Thyroid gland (tissue), 4 donors: ENCODE measurements around the gene OBSL1. TPM values are rescaled to one million over a fixed set of nuclear protein-coding genes. Genes with fewer than 3 reads are reported as not detected.

Experiments
- DNase-seq, 2 donors: peaks; one replicate each; pipeline ENCODE4 v3.0.0-alpha.2; 2019
- H3K27ac ChIP-seq, 3 donors: fragments of 200-600 bp; sonication (generic); 1 replicate in 2 of 3; 2 replicates in 1 of 3; pipeline ENCODE4 v1.5.1; 2016 to 2019; ENCODE audit warnings: mild to moderate bottlenecking in 1 of 3, moderate library complexity in 1 of 3
- H3K27me3 ChIP-seq: fragments of 200-600 bp; sonication (generic); one replicate; pipeline ENCODE4 v1.5.1; 2019
- H3K36me3 ChIP-seq, 2 donors: fragments of 200-600 bp; sonication (generic); one replicate each; pipeline ENCODE4 v1.5.1; 2016 to 2019
- H3K4me1 ChIP-seq, 2 donors: fragments of 200-600 bp; sonication (generic); one replicate each; pipeline ENCODE4 v1.5.1; 2017 to 2019
- H3K4me3 ChIP-seq, 3 donors: fragments of 200-600 bp; sonication (generic); replicated peaks in 1 of 3; 1 replicate in 2 of 3; 2 replicates in 1 of 3; pipeline ENCODE4 v1.5.1; 2016; ENCODE audit warnings: mild to moderate bottlenecking in 1 of 3
- H3K9me3 ChIP-seq: fragments of 200-600 bp; sonication (generic); one replicate; pipeline ENCODE4 v1.5.1; 2017
- POLR2A ChIP-seq, 2 donors: fragments of 450-650 bp; IDR thresholded peaks; one replicate each; pipeline ENCODE4 v1.6.1; 2017; ENCODE audit warnings: antibody characterized with exemption in 2 of 2, mild to moderate bottlenecking in 2 of 2, moderate library complexity in 1 of 2
- WGBS, 2 donors: methylation state at CpG; one replicate each; pipeline ENCODE4 v1.1.5; 2017; 5-methylcytosine and 5-hydroxymethylcytosine counted together
- intact Hi-C: fragments of 100-400 bp; cut with DNase I; formaldehyde crosslinking; loops from one replicate; pipeline ENCODE4 v1.15.1; 2023
- total RNA-seq, 4 donors: library from RNA; depleted of rRNA; stranded (reverse); fragments of >200 nt; gene quantifications; one replicate each; pipeline ENCODE4 v1.2.3, GENCODE V29; 2016
- TF ChIP-seq, protein P1 (sequence below), 6 experiments: fragments of 200-600 bp in 3 of 6; fragments of 450-650 bp in 3 of 6; sonication (generic) in 3 of 6; IDR thresholded peaks; one replicate each; pipeline ENCODE4 v1.5.1; 2016 to 2019; ENCODE audit warnings: antibody characterized with exemption in 6 of 6, mild to moderate bottlenecking in 2 of 6, inconsistent platforms in 1 of 6, moderate library complexity in 1 of 6

The OBSL1 gene
- total RNA-seq, 4 donors from 2014 or later: 142 to 200 (median 170) TPM

DNA sequence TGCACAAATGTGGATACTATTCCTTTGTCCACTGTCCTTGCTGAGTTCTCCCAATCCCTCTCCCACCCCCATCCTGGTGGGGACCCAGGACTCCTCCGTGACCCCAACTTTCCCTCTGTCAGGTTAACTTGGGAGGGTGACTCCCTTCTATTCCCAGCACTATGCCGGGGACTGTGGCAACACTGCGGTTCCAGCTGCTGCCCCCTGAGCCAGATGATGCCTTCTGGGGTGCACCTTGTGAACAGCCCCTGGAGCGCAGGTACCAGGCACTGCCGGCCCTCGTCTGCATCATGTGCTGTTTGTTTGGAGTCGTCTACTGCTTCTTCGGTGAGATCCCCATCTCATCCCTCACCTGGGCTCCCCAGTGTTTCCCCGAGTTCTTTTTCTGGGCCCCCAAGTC, 26.8 kb downstream of the OBSL1 start:
- Histone ChIP-seq H3K4me3 (peak overlapping the region in 1 of 3 donors; percentile 79), H3K27me3 (no peaks in the 10 kb centered on the region), H3K4me1 (peaks cover 21 to 24% of the 10 kb centered on the region in 2 donors), H3K36me3 (peaks cover 6 to 11% of the 10 kb centered on the region in 2 donors), H3K9me3 (no peaks in the 10 kb centered on the region), H3K27ac (no peak overlapping the region)
- 39 to 43% methylated on average over 9 of the region's 9 CpGs for WGBS, 2 donors
- intact Hi-C loops: loop anchor here (5.0 kb wide), 1 partner anchor 143 kb away; no protein-coding TSS in a partner anchor
- no peak for DNase-seq
- TF ChIP-seq, protein P1, sequence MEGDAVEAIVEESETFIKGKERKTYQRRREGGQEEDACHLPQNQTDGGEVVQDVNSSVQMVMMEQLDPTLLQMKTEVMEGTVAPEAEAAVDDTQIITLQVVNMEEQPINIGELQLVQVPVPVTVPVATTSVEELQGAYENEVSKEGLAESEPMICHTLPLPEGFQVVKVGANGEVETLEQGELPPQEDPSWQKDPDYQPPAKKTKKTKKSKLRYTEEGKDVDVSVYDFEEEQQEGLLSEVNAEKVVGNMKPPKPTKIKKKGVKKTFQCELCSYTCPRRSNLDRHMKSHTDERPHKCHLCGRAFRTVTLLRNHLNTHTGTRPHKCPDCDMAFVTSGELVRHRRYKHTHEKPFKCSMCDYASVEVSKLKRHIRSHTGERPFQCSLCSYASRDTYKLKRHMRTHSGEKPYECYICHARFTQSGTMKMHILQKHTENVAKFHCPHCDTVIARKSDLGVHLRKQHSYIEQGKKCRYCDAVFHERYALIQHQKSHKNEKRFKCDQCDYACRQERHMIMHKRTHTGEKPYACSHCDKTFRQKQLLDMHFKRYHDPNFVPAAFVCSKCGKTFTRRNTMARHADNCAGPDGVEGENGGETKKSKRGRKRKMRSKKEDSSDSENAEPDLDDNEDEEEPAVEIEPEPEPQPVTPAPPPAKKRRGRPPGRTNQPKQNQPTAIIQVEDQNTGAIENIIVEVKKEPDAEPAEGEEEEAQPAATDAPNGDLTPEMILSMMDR (IDR thresholded peaks at IDR 0.05): no peak
- no peak for TF ChIP-seq POLR2A (IDR thresholded peaks at IDR 0.05)

DNA sequence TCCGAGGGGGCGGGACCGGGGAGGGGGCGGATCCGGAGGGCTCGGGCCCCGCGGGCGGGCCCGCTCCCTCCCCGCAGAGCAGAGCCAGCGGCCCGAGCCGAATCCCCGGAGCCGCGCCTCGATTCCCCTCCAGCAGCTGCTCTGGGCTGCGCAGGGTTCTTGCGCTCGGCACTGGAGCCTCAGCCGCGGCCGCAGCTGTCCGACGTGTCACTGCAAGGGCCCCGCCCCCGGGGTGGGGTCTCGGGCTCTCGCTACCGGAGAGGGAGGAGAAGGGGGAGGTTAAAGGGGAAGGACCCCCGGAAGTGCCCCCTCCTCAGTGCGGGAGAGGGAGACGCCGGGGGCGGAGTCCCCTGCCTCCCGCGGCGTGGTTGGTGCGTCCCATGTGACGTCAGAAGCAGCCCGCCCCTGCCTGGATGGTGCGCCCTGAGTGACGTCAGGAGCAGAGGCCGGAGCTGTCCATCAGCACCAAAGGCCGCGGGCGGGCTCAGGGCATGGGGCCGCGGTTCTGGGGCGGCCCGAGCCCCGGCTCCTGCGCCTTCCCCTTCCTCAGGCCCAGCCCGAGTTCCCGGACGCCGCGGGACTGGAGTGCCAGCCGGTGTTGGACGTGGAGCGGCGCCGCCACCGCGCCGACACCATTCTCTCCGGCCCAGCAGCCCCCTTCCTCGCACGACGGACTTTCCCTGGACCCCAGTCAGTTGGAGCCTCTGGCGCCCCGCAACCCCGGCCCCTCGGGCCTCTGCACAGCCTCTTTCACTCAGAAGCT, 27.6 kb downstream of the OBSL1 start, which contains the start of the genes CHPF and TMEM198:
Gene CHPF, minus strand, starts transcription at position 214 of the 763 bp plus-strand sequence. CDS start 271 bp downstream, outside the sequence.
Gene TMEM198, plus strand, starts transcription at position 433 of the 763 bp plus-strand sequence. CDS start 700 bp downstream, outside the sequence.
- 1 to 2% methylated on average over 17 to 22 of the region's 75 CpGs for WGBS, 2 donors
- H3K27ac ChIP-seq: peak within 1 kb of the TSS; percentile 78 to 91 (median 84)
- no peaks in the 10 kb centered on the region for H3K9me3 ChIP-seq
- DNase-seq: peak; percentile 99
- no peaks in the 10 kb centered on the region for H3K27me3 ChIP-seq
- H3K36me3 ChIP-seq: peaks cover 14 to 17% of the 10 kb centered on the region in 2 donors
- intact Hi-C loops: loop anchor here (5.0 kb wide), 1 partner anchor 144 kb away; no protein-coding TSS in a partner anchor
- TF ChIP-seq, protein P1 (IDR thresholded peaks at IDR 0.05): no peak
- peak in 1 of 2 donors; percentile 85 for TF ChIP-seq POLR2A (IDR thresholded peaks at IDR 0.05)
- H3K4me3 ChIP-seq: peak within 1 kb of the TSS; percentile 33 to 83 (median 79)
- peaks cover 21 to 24% of the 10 kb centered on the region in 2 donors for H3K4me1 ChIP-seq

DNA sequence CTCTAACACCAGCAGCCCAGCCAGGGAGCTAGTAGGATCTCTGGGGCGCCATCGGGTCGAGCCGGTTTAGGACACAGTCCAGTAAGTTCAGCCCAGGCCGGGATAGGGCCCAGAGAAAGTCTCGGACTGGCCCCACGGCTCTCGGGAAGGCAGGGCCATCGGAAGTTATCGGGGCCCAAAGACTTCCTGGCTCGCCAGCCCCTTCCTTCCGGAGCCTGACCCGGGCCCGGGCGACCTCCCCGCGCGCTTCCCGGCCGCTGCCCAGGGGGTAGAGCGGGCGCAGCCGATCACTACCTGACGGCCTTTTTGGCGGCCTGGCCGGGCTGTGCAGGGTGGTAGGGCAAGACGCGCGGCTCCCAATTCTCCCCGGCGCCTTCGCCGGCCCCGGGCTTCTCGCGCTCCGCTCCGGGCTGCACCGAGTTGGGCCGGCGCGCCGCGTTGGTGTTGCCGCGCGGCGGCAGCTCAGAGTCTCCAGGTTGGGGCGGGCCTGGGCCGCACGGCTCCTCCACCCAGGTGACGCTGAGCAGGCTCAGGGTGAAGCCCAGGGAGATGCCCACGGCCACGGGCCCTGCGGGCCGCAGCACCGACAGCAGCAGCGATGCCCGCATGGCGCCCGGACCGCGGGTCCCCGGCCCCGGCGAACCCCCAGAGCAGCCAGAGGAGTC, 28.3 kb downstream of the OBSL1 start:
- TF ChIP-seq POLR2A (IDR thresholded peaks at IDR 0.05): no peak
- TF ChIP-seq, protein P1 (IDR thresholded peaks at IDR 0.05): no peak
- Histone ChIP-seq H3K4me3 (peak overlapping the region; percentile 33 to 83 (median 79)), H3K9me3 (no peaks in the 10 kb centered on the region), H3K27me3 (no peaks in the 10 kb centered on the region), H3K36me3 (peaks cover 14 to 17% of the 10 kb centered on the region in 2 donors), H3K4me1 (peaks cover 21 to 24% of the 10 kb centered on the region in 2 donors), H3K27ac (peak overlapping the region; percentile 78 to 91 (median 84))
- DNase-seq: peak; percentile 65 to 67
- 0 to 1% methylated on average over 7 to 16 of the region's 66 CpGs for WGBS, 2 donors
- intact Hi-C loops: loop anchor here (5.0 kb wide), 1 partner anchor 144 kb away; no protein-coding TSS in a partner anchor

- Histone ChIP-seq H3K27me3 (no peaks in the 10 kb centered on the region), H3K9me3 (no peaks in the 10 kb centered on the region), H3K4me3 (peak overlapping the region in 1 of 3 donors; percentile 15), H3K36me3 (peaks cover 14 to 17% of the 10 kb centered on the region in 2 donors), H3K27ac (no peak overlapping the region), H3K4me1 (peaks cover 21 to 24% of the 10 kb centered on the region in 2 donors)
- 6 to 20% methylated on average over 9 to 13 of the region's 48 CpGs for WGBS, 2 donors
- TF ChIP-seq, protein P1 (IDR thresholded peaks at IDR 0.05): peak; percentile 92 to 99 (median 97)
- peak in 1 of 2 donors; percentile 19 for TF ChIP-seq POLR2A (IDR thresholded peaks at IDR 0.05)
- intact Hi-C loops: loop anchor here (2.0 to 5.0 kb wide), 2 partner anchors 101 to 146 kb away; no protein-coding TSS in a partner anchor
- peak; percentile 93 for DNase-seq
Measured at GRCh38 chr2:219541611-219542180, 29.6 kb downstream of the OBSL1 start.
